Sigmoid colon (tissue), 7 donors: ENCODE data around the gene TXNDC9. TPM values are rescaled to one million over a fixed set of nuclear protein-coding genes. Genes with fewer than 3 reads are reported as not detected.
"Not testable (repeated sequence)": the region's sequence is repeated elsewhere in the genome, so short reads cannot be mapped to it uniquely, and the experiment has no call there.

Experiments
- DNase-seq: peaks from one replicate; pipeline ENCODE4 v3.0.0-alpha.2; 2019
- H3K27ac ChIP-seq, 4 donors: fragments of 200-600 bp; sonication (generic); one replicate each; pipeline ENCODE4 v1.5.1; 2016 to 2019; ENCODE audit warnings: mild to moderate bottlenecking in 1 of 4
- H3K27me3 ChIP-seq, 3 donors: fragments of 200-600 bp; sonication (generic); one replicate each; pipeline ENCODE4 v1.5.1; 2019; ENCODE audit warnings: mild to moderate bottlenecking in 1 of 3
- H3K36me3 ChIP-seq, 4 donors: fragments of 200-600 bp; sonication (generic); one replicate each; pipeline ENCODE4 v1.5.1; 2016 to 2019
- H3K4me1 ChIP-seq, 4 donors: fragments of 200-600 bp; sonication (generic); one replicate each; pipeline ENCODE4 v1.5.1; 2017 to 2019
- H3K4me3 ChIP-seq, 4 donors: fragments of 200-600 bp; sonication (generic); one replicate each; pipeline ENCODE4 v1.5.1; 2017 to 2019; ENCODE audit warnings: mild to moderate bottlenecking in 2 of 4, moderate library complexity in 1 of 4
- H3K9me3 ChIP-seq, 4 donors: fragments of 200-600 bp in 3 of 4; sonication (generic) in 3 of 4; one replicate each; pipeline versions ENCODE4 v1.5.1 to v1.6.1; 2013 to 2019
- EP300 ChIP-seq, 4 donors: sonication (generic); formaldehyde crosslinking; IDR thresholded peaks; one replicate each; pipeline ENCODE4 v1.6.1; 2017; ENCODE audit warnings: antibody characterized with exemption in 4 of 4
- POLR2A ChIP-seq, 2 donors: fragments of 450-650 bp; IDR thresholded peaks; one replicate each; pipeline ENCODE4 v1.6.1; 2016; ENCODE audit warnings: antibody characterized with exemption in 2 of 2, mild to moderate bottlenecking in 2 of 2, moderate library complexity in 2 of 2
- POLR2AphosphoS5 ChIP-seq, 4 donors: sonication (generic); formaldehyde crosslinking; IDR thresholded peaks; one replicate each; pipeline ENCODE4 v1.6.1; 2017; ENCODE audit warnings: antibody characterized with exemption in 4 of 4
- WGBS, 2 donors: extraction: QIAGEN DNeasy Blood & Tissue Kit; methylation state at CpG; one replicate each; pipeline ENCODE4 v1.1.7; 2013; 5-methylcytosine and 5-hydroxymethylcytosine counted together
- intact Hi-C: fragments of 100-400 bp; cut with DNase I; formaldehyde crosslinking; loops from one replicate; pipeline ENCODE4 v1.15.1; 2023
- polyA plus RNA-seq, 3 donors: library from polyadenylated mRNA; stranded (reverse); fragments of 200-250 nt; gene quantifications; one replicate each; pipeline ENCODE4 v1.2.3, GENCODE V29; 2013
- total RNA-seq, 4 donors: library from RNA; depleted of rRNA; stranded (reverse); fragments of >200 nt; gene quantifications; one replicate each; pipeline ENCODE4 v1.1.0, GENCODE V29; 2016
- TF ChIP-seq, protein P1 (sequence below), 4 experiments: fragments of 450-650 bp in 3 of 4; fragments of 200-600 bp in 1 of 4; IDR thresholded peaks; one replicate each; pipeline ENCODE4 v1.5.1; 2016 to 2019; ENCODE audit warnings: antibody characterized with exemption in 4 of 4, mild to moderate bottlenecking in 3 of 4, moderate library complexity in 2 of 4
- donor health status: healthy with polysubstance abuse.
- donor health status: Bipolar disorder and iron deficiency.
- donor health status: healthy.

The TXNDC9 gene
- total and polyA plus RNA-seq, 7 donors, result 26.0 to 57.6 (median 33.0) TPM

- WGBS, 2 donors, result 0% methylated on average over 87 of the region's 87 CpGs
- Histone ChIP-seq H3K27ac (peak within 1 kb of the TSS; percentile 90 to 95 (median 94)), H3K27me3 (no peaks in the 10 kb centered on the region), H3K36me3 (peaks cover 0 to 6% (median 2%) of the 10 kb centered on the region in 4 donors), H3K9me3 (no peaks in the 10 kb centered on the region), H3K4me3 (peak within 1 kb of the TSS; percentile 73 to 92 (median 88)), H3K4me1 (peaks cover 0 to 52% (median 45%) of the 10 kb centered on the region in 4 donors)
- TF ChIP-seq EP300 (IDR thresholded peaks at IDR 0.05) (no peak), POLR2A (IDR thresholded peaks at IDR 0.05) (peak; percentile 13 to 63), POLR2AphosphoS5 (IDR thresholded peaks at IDR 0.05) (peak; percentile 68 to 93 (median 79))
- TF ChIP-seq, protein P1, sequence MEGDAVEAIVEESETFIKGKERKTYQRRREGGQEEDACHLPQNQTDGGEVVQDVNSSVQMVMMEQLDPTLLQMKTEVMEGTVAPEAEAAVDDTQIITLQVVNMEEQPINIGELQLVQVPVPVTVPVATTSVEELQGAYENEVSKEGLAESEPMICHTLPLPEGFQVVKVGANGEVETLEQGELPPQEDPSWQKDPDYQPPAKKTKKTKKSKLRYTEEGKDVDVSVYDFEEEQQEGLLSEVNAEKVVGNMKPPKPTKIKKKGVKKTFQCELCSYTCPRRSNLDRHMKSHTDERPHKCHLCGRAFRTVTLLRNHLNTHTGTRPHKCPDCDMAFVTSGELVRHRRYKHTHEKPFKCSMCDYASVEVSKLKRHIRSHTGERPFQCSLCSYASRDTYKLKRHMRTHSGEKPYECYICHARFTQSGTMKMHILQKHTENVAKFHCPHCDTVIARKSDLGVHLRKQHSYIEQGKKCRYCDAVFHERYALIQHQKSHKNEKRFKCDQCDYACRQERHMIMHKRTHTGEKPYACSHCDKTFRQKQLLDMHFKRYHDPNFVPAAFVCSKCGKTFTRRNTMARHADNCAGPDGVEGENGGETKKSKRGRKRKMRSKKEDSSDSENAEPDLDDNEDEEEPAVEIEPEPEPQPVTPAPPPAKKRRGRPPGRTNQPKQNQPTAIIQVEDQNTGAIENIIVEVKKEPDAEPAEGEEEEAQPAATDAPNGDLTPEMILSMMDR (IDR thresholded peaks at IDR 0.05), result peak in 3 of 4 experiments; percentile 37 to 58 (median 46)
- intact Hi-C loops, result loop anchor here (2.0 to 10.0 kb wide), 5 partner anchors 153 to 1917 kb away; partner anchors contain the start of genes CNOT11, LIPT1, MGAT4A and MITD1
- peak; percentile 98 for DNase-seq
Measured at GRCh38 chr2:99337113-99338028, 1.2 kb upstream of the TXNDC9 start, which contains the start of gene EIF5B. EIF5B (plus strand) TSS chr2:99337389; CDS start chr2:99337555, 166 bp downstream.

- 0% methylated on average over 8 of the region's 8 CpGs for WGBS, 2 donors
- intact Hi-C loops, result loop anchor here (2.0 to 10.0 kb wide), 5 partner anchors 154 to 1918 kb away; partner anchors contain the start of genes CNOT11, LIPT1, MGAT4A and MITD1
- DNase-seq, result no peak
- Histone ChIP-seq H3K36me3 (peaks cover 0 to 12% (median 8%) of the 10 kb centered on the region in 4 donors), H3K4me1 (peaks cover 0 to 52% (median 45%) of the 10 kb centered on the region in 4 donors), H3K27me3 (no peaks in the 10 kb centered on the region), H3K27ac (peak overlapping the region; percentile 90 to 95 (median 94)), H3K9me3 (no peaks in the 10 kb centered on the region), H3K4me3 (peak overlapping the region; percentile 73 to 92 (median 88))
- TF ChIP-seq POLR2AphosphoS5 (IDR thresholded peaks at IDR 0.05), result no peak
- TF ChIP-seq, protein P1 (IDR thresholded peaks at IDR 0.05), result peak in 1 of 4 experiments; percentile 26
- TF ChIP-seq EP300 (IDR thresholded peaks at IDR 0.05), result no peak
Measured at GRCh38 chr2:99336804-99337112, 625 bp upstream of the TXNDC9 start.

DNA sequence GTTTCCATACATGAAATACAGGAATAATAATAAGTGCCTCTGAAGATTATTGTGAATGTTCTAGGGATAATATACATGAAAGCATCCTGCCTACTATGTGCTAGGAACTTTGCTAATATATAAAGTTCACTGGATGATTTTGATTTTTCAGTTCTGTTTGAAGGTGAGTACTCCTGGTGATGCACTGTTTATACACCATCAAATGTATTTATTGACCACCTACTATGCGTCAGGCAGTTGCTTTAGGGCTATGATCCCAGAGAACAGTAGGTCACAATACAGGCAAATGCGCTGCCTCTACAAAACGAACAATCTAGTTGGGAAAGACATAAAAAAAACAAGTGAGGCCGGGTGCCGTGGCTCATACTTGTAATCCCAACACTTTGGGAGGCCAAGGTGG lies 10.7 kb downstream of the TXNDC9 start:
- intact Hi-C loops, result no loop called here
- WGBS, 2 donors, result 96 to 97% methylated on average over 5 of the region's 5 CpGs
- Histone ChIP-seq H3K4me3 (no peak overlapping the region), H3K36me3 (peaks cover 18 to 96% (median 36%) of the 10 kb centered on the region in 4 donors), H3K9me3 (no peaks in the 10 kb centered on the region), H3K4me1 (no peaks in the 10 kb centered on the region), H3K27me3 (no peaks in the 10 kb centered on the region), H3K27ac (no peak overlapping the region)
- no peak for TF ChIP-seq POLR2AphosphoS5 (IDR thresholded peaks at IDR 0.05)
- TF ChIP-seq, protein P1 (IDR thresholded peaks at IDR 0.05), result no peak
- no peak for TF ChIP-seq EP300 (IDR thresholded peaks at IDR 0.05)
- no peak for TF ChIP-seq POLR2A (IDR thresholded peaks at IDR 0.05)
- DNase-seq, result no peak

GRCh38 chr2:99317873-99318200 lies 18.3 kb downstream of the TXNDC9 start:
- H3K9me3 ChIP-seq, H3K27ac ChIP-seq, H3K4me1 ChIP-seq, H3K4me3 ChIP-seq, intact Hi-C loops, H3K27me3 ChIP-seq, DNase-seq: not testable (repeated sequence)
- peaks cover 0 to 63% (median 18%) of the 10 kb centered on the region in 4 donors for H3K36me3 ChIP-seq
- 96 to 98% methylated on average over 7 of the region's 7 CpGs for WGBS, 2 donors

DNA sequence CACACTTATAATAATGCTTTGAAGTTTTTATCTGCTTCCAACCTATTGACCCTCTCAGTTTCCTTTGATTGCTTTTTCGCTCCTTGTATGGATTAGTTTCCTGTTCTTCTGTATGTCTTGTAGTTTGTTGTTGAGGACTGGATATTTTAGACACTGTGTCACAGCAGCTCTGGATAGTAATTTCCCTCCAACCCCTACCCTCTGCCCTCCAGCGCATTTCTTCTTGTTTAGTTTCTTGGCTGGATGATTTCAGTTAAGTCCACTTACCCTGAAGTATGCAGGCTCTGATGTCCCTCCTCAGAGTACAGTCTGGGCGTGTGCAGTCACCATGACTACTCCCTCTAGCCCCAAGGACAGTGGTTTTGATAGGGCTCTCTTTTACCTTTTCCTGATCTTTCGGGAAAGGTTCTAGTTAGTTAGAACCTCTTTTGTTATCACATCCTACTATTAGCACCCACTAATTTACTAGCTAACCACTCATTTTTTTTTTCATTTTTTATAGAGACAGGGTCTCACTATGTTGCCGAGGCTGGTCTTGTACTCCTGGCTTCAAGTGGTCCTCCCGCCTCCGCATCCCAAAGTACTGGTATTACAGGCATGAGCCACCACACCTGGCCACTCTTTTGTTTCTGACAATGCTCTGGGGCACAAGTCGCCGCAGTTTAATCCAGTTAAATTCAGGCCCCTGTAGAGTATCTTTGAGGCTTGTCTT lies 18.8 kb downstream of the TXNDC9 start:
- WGBS, 2 donors, result 98% methylated on average over 9 of the region's 9 CpGs
- intact Hi-C loops, result no loop called here

GRCh38 chr2:99301097-99301496 lies 35.0 kb downstream of the TXNDC9 start, which contains the start of gene LYG1:
LYG1 (minus strand) TSS chr2:99301197; CDS start chr2:99295670, 5,527 bp downstream.
- H3K4me1 ChIP-seq, H3K27me3 ChIP-seq, H3K27ac ChIP-seq, intact Hi-C loops, H3K4me3 ChIP-seq, H3K9me3 ChIP-seq, DNase-seq: not testable (repeated sequence)
- WGBS, 2 donors, result 71 to 88% methylated on average over 2 of the region's 2 CpGs
- H3K36me3 ChIP-seq, result peaks cover 0 to 16% (median 0%) of the 10 kb centered on the region in 4 donors

More for the DNA sequence above, 18.8 kb downstream of the TXNDC9 start:
- Histone ChIP-seq H3K9me3 (no peaks in the 10 kb centered on the region), H3K27ac (no peak overlapping the region), H3K36me3 (peaks cover 0 to 58% (median 16%) of the 10 kb centered on the region in 4 donors), H3K27me3 (no peaks in the 10 kb centered on the region), H3K4me1 (no peaks in the 10 kb centered on the region), H3K4me3 (no peak overlapping the region)
- no peak for DNase-seq
- TF ChIP-seq POLR2AphosphoS5 (IDR thresholded peaks at IDR 0.05) (no peak), EP300 (IDR thresholded peaks at IDR 0.05) (no peak), POLR2A (IDR thresholded peaks at IDR 0.05) (no peak)
- TF ChIP-seq, protein P1 (IDR thresholded peaks at IDR 0.05), result no peak
